H1 (cell line): ENCODE measurements around the gene HS3ST3B1. TPM values are rescaled to one million over a fixed set of nuclear protein-coding genes. Genes with fewer than 3 reads are reported as not detected.

ENCODE experiments used
- CTCF ChIA-PET: fragments of 300-600 bp; sonication (Branson Sonifier 250); formaldehyde crosslinking; loops from one replicate; lab custom pipeline; 2021; ENCODE audit not compliant: partially characterized antibody; lab: Charles Lee
- POLR2A ChIA-PET: fragments of 300-600 bp; sonication (Branson Sonifier 250); formaldehyde crosslinking; loops from one replicate; lab custom pipeline; 2021; ENCODE audit warnings: inconsistent platforms; ENCODE audit not compliant: partially characterized antibody; lab: Charles Lee
- DNase-seq, 2 experiments: peaks; one replicate each; pipeline versions ENCODE4 v3.0.0 to v3.0.0-alpha.2; 2010 to 2022; ENCODE audit warnings: low spot score in 2 of 2, low read depth in 1 of 2, mixed read lengths in 1 of 2
- FAIRE-seq: peaks from 2 replicates; lab custom pipeline; 2011; peaks lifted over from hg19 to GRCh38; lab: Jason Lieb, UNC
- H2AFZ ChIP-seq: 2 replicates; pipeline ENCODE4 v1.8.1; 2012; ENCODE audit warnings: low read length, inconsistent platforms
- H2AK5ac ChIP-seq: 2 replicates; pipeline ENCODE4 v1.6.1; 2013; ENCODE audit warnings: low read depth, low read length
- H2BK120ac ChIP-seq: replicated peaks from 2 replicates; pipeline ENCODE3; 2013; ENCODE audit warnings: low read depth, low read length, inconsistent platforms
- H2BK12ac ChIP-seq: 2 replicates; pipeline ENCODE4 v1.6.1; 2013; ENCODE audit warnings: low read depth, low read length
- H2BK15ac ChIP-seq: 2 replicates; pipeline ENCODE4 v1.6.1; 2013; ENCODE audit warnings: low read length
- H2BK20ac ChIP-seq: 2 replicates; pipeline ENCODE4 v1.6.1; 2013; ENCODE audit warnings: low read length
- H2BK5ac ChIP-seq: 2 replicates; pipeline ENCODE4 v1.6.1; 2013; ENCODE audit warnings: low read depth, low read length
- H3K14ac ChIP-seq: 2 replicates; pipeline ENCODE4 v1.6.1; 2013; ENCODE audit warnings: inconsistent platforms; ENCODE audit not compliant: insufficient read length
- H3K18ac ChIP-seq: 2 replicates; pipeline ENCODE4 v1.6.1; 2013; ENCODE audit warnings: low read length; ENCODE audit errors: extremely low read depth
- H3K23ac ChIP-seq: 2 replicates; pipeline ENCODE4 v1.6.1; 2013; ENCODE audit warnings: inconsistent platforms; ENCODE audit not compliant: insufficient read length
- H3K23me2 ChIP-seq: 2 replicates; pipeline ENCODE4 v1.6.1; 2013; ENCODE audit warnings: low read depth, low read length
- H3K27ac ChIP-seq: 2 replicates; pipeline ENCODE4 v1.6.1; 2011; ENCODE audit warnings: low read depth, low read length, inconsistent platforms
- H3K27me3 ChIP-seq, 4 experiments: replicated peaks in 1 of 4; 1 replicate in 1 of 4; 2 replicates in 3 of 4; pipeline versions ENCODE4 v1.6.1 to v1.8.1; 2011 to 2013; ENCODE audit warnings: low read length in 3 of 4, mild to moderate bottlenecking in 3 of 4, inconsistent platforms in 2 of 4, mixed read lengths in 2 of 4, moderate library complexity in 1 of 4; ENCODE audit not compliant: control insufficient read depth in 3 of 4, insufficient read depth in 3 of 4; ENCODE audit errors: extremely low read depth in 1 of 4
- H3K36me3 ChIP-seq, 4 experiments: 2 replicates each; pipeline versions ENCODE4 v1.6.1 to v1.8.1; 2011 to 2013; ENCODE audit warnings: mild to moderate bottlenecking in 4 of 4, low read length in 3 of 4, moderate library complexity in 2 of 4, control low read depth in 1 of 4, inconsistent platforms in 1 of 4; ENCODE audit not compliant: insufficient read depth in 4 of 4, control insufficient read depth in 2 of 4
- H3K4ac ChIP-seq: replicated peaks from 2 replicates; pipeline ENCODE3; 2013; ENCODE audit warnings: low read length, low read depth, mixed read lengths, inconsistent platforms; ENCODE audit not compliant: insufficient read length
- H3K4me1 ChIP-seq, 4 experiments: replicated peaks in 1 of 4; 1 replicate in 1 of 4; 2 replicates in 3 of 4; pipeline versions ENCODE4 v1.6.1 to v1.8.1; 2011 to 2013; ENCODE audit warnings: low read length in 3 of 4, inconsistent platforms in 2 of 4, mixed read lengths in 1 of 4; ENCODE audit not compliant: insufficient read depth in 4 of 4, control insufficient read depth in 3 of 4
- H3K4me2 ChIP-seq, 2 experiments: 2 replicates each; pipeline versions ENCODE4 v1.6.1 to v1.8.1; 2011 to 2013; ENCODE audit warnings: low read depth in 2 of 2, low read length in 2 of 2, control low read depth in 1 of 2, inconsistent platforms in 1 of 2, mild to moderate bottlenecking in 1 of 2; ENCODE audit not compliant: insufficient read depth in 1 of 2
- H3K4me3 ChIP-seq, 4 experiments: fragments of 200-600, 300-600 bp in 1 of 4; sonication (generic), shearing (Covaris generic), sonication (Bioruptor Twin) in 1 of 4; 2 replicates each; pipeline versions ENCODE4 v1.5.1 to v1.8.1; 2011 to 2016; ENCODE audit warnings: low read length in 4 of 4, low read depth in 3 of 4, control low read depth in 2 of 4, inconsistent platforms in 2 of 4, mild to moderate bottlenecking in 2 of 4, mixed read lengths in 1 of 4, moderate library complexity in 1 of 4; ENCODE audit not compliant: insufficient read depth in 2 of 4; ENCODE audit errors: extremely low read depth in 1 of 4
- H3K56ac ChIP-seq: replicated peaks from 2 replicates; pipeline ENCODE3; 2013; ENCODE audit warnings: low read depth, mild to moderate bottlenecking, mixed read lengths, low read length, inconsistent platforms; ENCODE audit not compliant: insufficient read length
- H3K79me1 ChIP-seq: 2 replicates; pipeline ENCODE4 v1.6.1; 2013; ENCODE audit warnings: low read depth, low read length, control low read depth
- H3K79me2 ChIP-seq, 2 experiments: 2 replicates each; pipeline versions ENCODE4 v1.6.1 to v1.8.1; 2012 to 2013; ENCODE audit warnings: low read length in 2 of 2, mild to moderate bottlenecking in 2 of 2, inconsistent platforms in 1 of 2; ENCODE audit not compliant: insufficient read depth in 2 of 2, control insufficient read depth in 1 of 2
- H3K9ac ChIP-seq, 4 experiments: replicated peaks in 1 of 4; 1 replicate in 1 of 4; 2 replicates in 3 of 4; pipeline versions ENCODE4 v1.6.1 to v1.8.1; 2011 to 2013; ENCODE audit warnings: low read depth in 3 of 4, low read length in 3 of 4, control low read depth in 2 of 4, mild to moderate bottlenecking in 2 of 4, moderate library complexity in 2 of 4, inconsistent platforms in 1 of 4; ENCODE audit errors: extremely low read depth in 1 of 4
- H3K9me3 ChIP-seq, 2 experiments: 2 replicates each; pipeline versions ENCODE4 v1.6.1 to v1.8.1; 2012 to 2013; ENCODE audit warnings: mild to moderate bottlenecking in 2 of 2, moderate library complexity in 2 of 2, control low read depth in 1 of 2, inconsistent platforms in 1 of 2, low read depth in 1 of 2, low read length in 1 of 2, mixed read lengths in 1 of 2; ENCODE audit not compliant: insufficient read depth in 2 of 2
- H4K20me1 ChIP-seq, 2 experiments: replicated peaks in 1 of 2; 2 replicates each; pipeline versions ENCODE3 to v1.8.1; 2011 to 2013; ENCODE audit warnings: inconsistent platforms in 2 of 2, low read length in 2 of 2, mild to moderate bottlenecking in 1 of 2; ENCODE audit not compliant: insufficient read depth in 2 of 2, control insufficient read depth in 1 of 2
- H4K5ac ChIP-seq: 2 replicates; pipeline ENCODE4 v1.6.1; 2013; ENCODE audit warnings: low read length, low read depth, mixed read lengths, inconsistent platforms; ENCODE audit not compliant: insufficient read length
- H4K8ac ChIP-seq: 2 replicates; pipeline ENCODE4 v1.8.0; 2013; ENCODE audit warnings: mild to moderate bottlenecking, moderate library complexity, low read length, inconsistent platforms; ENCODE audit not compliant: insufficient read depth; ENCODE audit errors: extremely low read depth
- H4K91ac ChIP-seq: replicated peaks from 2 replicates; pipeline ENCODE3; 2013; ENCODE audit warnings: low read length, mixed read lengths, inconsistent platforms; ENCODE audit not compliant: insufficient read length
- FOSL1 ChIP-seq: IDR thresholded peaks from 2 replicates; pipeline ENCODE4 v1.6.1; 2011; ENCODE audit warnings: mild to moderate bottlenecking, low read depth, low read length, moderate library complexity; ENCODE audit not compliant: insufficient read depth
- RNF2 ChIP-seq: fragments of 200-900, 300-1000 bp; sonication (generic); IDR thresholded peaks from 2 replicates; pipeline ENCODE4 v1.7.1; 2016; ENCODE audit warnings: borderline replicate concordance, low read depth, mild to moderate bottlenecking, antibody characterized with exemption, low read length; ENCODE audit not compliant: poor library complexity, severe bottlenecking; ENCODE audit errors: missing control alignments
- SUZ12 ChIP-seq: fragments of 200-600 bp; sonication (generic); IDR thresholded peaks from 2 replicates; pipeline ENCODE4 v1.6.1; 2012; ENCODE audit warnings: mild to moderate bottlenecking, inconsistent platforms, low read length, moderate library complexity, mixed read lengths
- WGBS, 2 experiments: shearing (Covaris generic) in 1 of 2; methylation state at CpG; one replicate each; pipeline versions ENCODE4 v1.1.6 to v1.1.7; 2013 to 2015; ENCODE audit warnings: low lambda C conversion rate in 2 of 2, mixed read lengths in 2 of 2, inconsistent platforms in 1 of 2, low coverage in 1 of 2, missing lambda C conversion rate in 1 of 2; ENCODE audit not compliant: insufficient replicate concordance in 2 of 2, insufficient coverage in 1 of 2, insufficient read length in 1 of 2; ENCODE audit errors: extremely low coverage in 1 of 2, missing lambda C conversion rate in 1 of 2; 5-methylcytosine and 5-hydroxymethylcytosine counted together
- polyA plus RNA-seq, 7 experiments: library from polyadenylated mRNA; depleted of rRNA in 3 of 7; stranded (reverse) in 5 of 7; unstranded in 2 of 7; fragments of >200 nt in 5 of 7; fragments of 200-250 nt in 2 of 7; gene quantifications; 1 replicate in 5 of 7; 2 replicates in 1 of 7; 4 replicates in 1 of 7; pipeline versions ENCODE4 v1.2.1 to v1.2.3, GENCODE V29; 2011 to 2013; ENCODE audit warnings: missing spikeins in 2 of 7, mixed read lengths in 2 of 7
- total RNA-seq: library from RNA; stranded (reverse); fragmentation: NEBNext Ultra II Directional; extraction: Animal tissue kit (Norgen Biotek cat#: 25700); gene quantifications from 2 replicates; pipeline ENCODE4 v1.2.1, GENCODE V29; 2021

Gene HS3ST3B1
- total and polyA plus RNA-seq, 2 of the 8 experiments (the other 6 are each of a cell fraction or from before 2014, with no cell fraction given): 4.7 to 14.4 TPM

GRCh38 chr17:14304222-14304772, 3.4 kb downstream of the HS3ST3B1 start:
- Histone ChIP-seq H3K27ac (no peak overlapping the region), H2BK120ac (no peak overlapping the region), H3K4me3 (peak overlapping the region; percentile 48 to 87 (median 75)), H3K9me3 (no peaks in the 10 kb centered on the region), H3K14ac (no peak overlapping the region), H3K4ac (no peak overlapping the region), H3K23ac (no peak overlapping the region), H3K18ac (no peak overlapping the region), H4K91ac (no peak overlapping the region), H3K4me2 (peak overlapping the region; percentile 85), H3K36me3 (no peaks in the 10 kb centered on the region; a peak in 1 of 8 replicates), H3K23me2 (peaks cover 31% of the 10 kb centered on the region), H3K9ac (peak overlapping the region in 2 of 4 experiments; percentile 38 to 54; a peak in 3 of 7 replicates)
- FAIRE-seq (no peak), DNase-seq (peak in 1 of 2 experiments; percentile 39)
- POLR2A ChIA-PET: no interaction called here
- TF ChIP-seq RNF2: peak; percentile 12
- no peak for TF ChIP-seq FOSL1
- peak; percentile 51 for TF ChIP-seq SUZ12
- TF ChIP-seq, all 59 proteins: peak for 2
- Histone ChIP-seq H3K4me1 (peaks cover 0 to 41% (median 21%) of the 10 kb centered on the region in 4 experiments; a peak in 6 of 7 replicates), H4K8ac (no peak overlapping the region), H2BK5ac (no peak overlapping the region), H2BK15ac (no peak overlapping the region), H2BK20ac (no peak overlapping the region), H2BK12ac (no peak overlapping the region), H3K27me3 (peaks cover 4 to 48% (median 40%) of the 10 kb centered on the region in 4 experiments), H2AFZ (no peak overlapping the region), H4K5ac (no peak overlapping the region), H3K56ac (no peak overlapping the region), H3K79me1 (no peaks in the 10 kb centered on the region), H2AK5ac (no peak overlapping the region), H4K20me1 (peaks cover 9 to 14% of the 10 kb centered on the region in 2 experiments), H3K79me2 (peaks cover 0 to 71% of the 10 kb centered on the region in 2 experiments; a peak in 2 of 4 replicates)
- 6% methylated on average over 21 of the region's 21 CpGs; no CpG with 5 or more reads in 1 of the 2 experiments for WGBS, 2 experiments
- CTCF ChIA-PET: interaction anchor here (1.3 to 1.4 kb wide), 2 partner anchors 9 to 250 kb away, joined by 3 to 4 read pairs; no protein-coding TSS in a partner anchor
